Inflammatory macrophage treated with lipopolysaccharide for 1 hour (primary cell): ENCODE data around the gene CLDN2.
"Not testable (repeated sequence)": the region's sequence is repeated elsewhere in the genome, so short reads cannot be mapped to it uniquely, and the experiment has no call there.

Source experiments
- DNase-seq, 2 donors: peaks; one replicate each; pipeline ENCODE4 v3.0.0-alpha.2; 2020 to 2022

The CLDN2 gene

DNA sequence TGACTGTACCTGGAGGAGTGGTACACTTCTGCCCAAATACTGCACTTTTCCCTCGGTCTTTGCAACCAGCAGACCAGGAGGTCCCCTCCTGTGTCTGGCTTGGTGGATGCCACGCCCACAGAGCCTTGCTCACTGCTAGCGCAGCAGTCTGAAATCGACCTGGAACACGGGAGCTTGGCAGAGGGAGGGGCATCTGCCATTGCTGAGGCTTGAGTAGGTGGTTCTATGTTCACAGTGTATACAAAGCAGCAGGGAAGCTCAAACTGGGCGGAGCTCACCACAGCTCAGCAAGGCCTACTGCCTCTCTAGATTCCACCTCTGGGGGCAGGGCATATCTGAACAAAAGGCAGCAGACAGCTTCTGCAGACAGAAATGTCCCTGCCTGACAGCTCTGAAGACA, 46.3 kb downstream of the CLDN2 start:
- DNase-seq: not testable (repeated sequence)

DNA sequence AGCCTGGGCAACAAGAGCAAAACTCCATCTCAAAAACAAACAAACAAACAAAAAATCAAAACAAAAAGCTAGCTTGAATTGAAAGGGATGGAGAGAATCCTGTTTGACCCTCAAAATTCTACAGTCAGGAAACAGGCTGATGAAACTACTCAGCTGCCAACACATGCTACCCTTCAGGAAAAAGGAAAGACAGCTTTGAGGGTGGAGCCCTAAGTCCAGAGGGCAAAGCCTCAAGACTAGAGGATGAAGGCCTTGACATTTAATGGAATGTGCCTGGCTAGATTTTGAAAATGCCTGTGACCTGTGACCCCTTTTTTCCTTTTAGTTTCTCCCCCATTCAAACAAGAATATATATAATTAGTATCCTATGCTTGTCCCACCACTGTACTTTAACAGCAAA, 52.7 kb downstream of the CLDN2 start:
- DNase-seq: no peak

DNA sequence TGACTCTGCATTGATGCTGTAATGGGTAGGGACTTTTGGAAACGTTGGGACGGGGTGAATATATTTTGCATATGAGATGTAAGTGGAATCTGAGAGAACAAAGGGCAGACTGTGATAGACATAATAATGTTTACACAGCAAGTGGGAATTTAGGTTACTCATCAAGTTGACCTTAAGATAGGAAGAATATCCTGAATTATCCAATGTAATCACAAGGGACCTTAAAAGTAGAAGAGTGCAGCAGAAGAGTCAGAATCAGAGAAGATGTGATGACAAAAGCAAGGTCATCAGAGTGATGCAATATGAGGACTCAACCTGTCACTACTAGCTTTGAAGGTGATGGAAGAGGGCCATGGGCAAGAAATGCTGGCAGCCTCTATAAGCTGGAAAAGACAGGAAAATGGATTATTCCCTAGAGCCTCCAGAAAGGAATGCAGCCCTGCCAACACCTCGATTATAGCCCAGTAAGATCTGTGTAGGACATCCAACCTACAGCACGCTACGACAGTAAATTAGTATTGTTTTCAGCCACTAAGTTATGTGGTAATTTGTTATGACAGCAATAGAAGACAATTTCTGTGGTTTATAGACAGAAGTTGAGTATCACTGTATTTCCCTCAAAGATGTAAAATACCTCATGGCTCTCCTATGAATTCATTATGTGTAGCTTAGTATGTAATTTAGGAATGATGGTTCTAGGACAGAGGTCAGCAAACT, 53.4 kb downstream of the CLDN2 start:
- DNase-seq: no peak

DNA sequence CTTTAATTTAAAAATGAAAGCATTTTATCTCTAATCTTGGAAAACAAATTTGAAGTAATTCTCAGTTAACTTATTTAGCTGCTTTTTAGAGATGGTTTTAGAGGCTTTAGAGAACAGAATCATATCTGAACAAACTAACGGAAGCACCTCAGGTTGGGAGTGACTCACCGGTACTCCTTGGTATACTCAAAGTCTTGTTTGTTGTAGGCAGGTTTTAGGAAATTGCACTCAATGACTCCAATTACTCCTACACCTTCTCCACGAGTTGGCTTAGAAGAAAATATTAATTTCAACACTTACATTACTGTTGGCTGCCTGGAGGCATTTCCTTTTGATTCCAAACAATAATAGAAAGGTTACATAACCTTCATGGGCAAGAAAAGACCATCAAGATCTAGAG, 56.2 kb downstream of the CLDN2 start:
- DNase-seq: no peak
